ENCODE measurements around the gene ERAP2.
A peak's percentile ranks its signal among the peaks of the same experiment; 100 is the strongest.
"Not testable (repeated sequence)": the region's sequence is repeated elsewhere in the genome, so short reads cannot be mapped to it uniquely, and the experiment has no call there.

Gene ERAP2

DNA sequence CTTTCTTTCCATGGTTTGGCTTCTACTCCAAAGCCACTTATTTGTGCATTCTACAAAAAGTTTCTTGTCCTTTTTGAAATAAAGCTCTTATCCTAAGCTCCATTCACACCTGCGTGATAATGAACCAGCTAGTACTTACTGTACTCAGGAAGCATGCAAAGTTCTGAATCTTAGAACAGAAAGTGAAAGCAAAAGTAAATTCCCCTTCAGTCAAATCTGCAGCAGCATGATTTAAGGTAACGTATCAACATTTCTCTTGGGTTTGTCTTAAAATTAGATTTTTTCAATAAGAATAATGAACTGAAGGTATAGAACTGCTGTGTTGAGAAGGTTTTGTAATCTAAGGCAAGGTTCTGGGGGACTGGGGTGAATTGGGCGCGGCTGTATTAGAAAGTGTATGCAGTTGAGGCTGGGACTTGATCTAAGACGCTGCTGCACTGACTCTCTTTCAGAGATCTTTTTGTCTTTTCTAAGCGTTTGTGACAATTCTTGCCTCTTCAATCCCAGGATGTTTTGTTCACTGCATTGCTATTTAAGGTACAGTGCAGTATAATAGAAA is at the start of gene ERAP2:
Gene ERAP2, plus strand, starts transcription at position 209 of the 559 bp plus-strand sequence. CDS start 3,186 bp downstream, outside the sequence.
- DNase-seq (ENCODE audit: low spot score) = no peak

DNA sequence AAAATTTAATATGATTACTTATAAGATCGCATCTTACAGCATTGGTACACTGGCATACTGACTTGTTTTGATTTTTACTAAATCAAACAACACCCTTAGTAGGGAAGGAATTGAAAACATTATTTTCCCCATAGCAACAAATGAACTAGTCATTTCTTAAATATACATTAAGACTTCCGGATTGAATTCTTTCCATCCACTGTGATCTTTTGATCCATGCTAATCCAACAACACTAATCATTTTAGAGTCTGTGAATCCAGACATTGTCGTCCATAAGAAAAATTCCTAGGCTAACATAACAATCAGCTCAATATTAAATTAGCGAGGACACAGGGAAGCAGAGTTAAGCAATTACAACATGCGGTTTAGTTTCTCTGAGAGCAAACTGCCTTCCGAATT is 47.0 kb upstream of the ERAP2 start:
- peak; percentile 60 for DNase-seq (ENCODE audit: low spot score)

DNA sequence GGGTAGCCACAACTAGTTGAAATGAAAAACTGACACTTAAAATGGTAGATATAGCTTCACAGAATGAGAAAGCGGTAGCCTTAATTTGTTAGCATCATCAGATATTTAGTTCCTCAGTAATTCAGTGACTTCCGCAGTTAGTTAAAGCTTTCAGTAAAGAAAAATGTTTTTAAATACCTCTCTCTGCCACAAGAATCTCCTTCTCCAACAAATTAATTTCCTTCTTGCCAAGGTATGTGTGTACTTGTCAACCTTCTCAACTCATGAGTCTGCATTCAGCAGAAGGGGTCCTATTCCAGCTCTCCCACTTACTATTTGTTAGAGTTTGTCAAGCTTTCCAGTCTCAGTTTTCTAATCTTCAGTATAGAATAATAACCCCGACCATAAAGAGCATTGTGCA is 42.3 kb upstream of the ERAP2 start:
- no peak for DNase-seq (ENCODE audit: low spot score)

DNA sequence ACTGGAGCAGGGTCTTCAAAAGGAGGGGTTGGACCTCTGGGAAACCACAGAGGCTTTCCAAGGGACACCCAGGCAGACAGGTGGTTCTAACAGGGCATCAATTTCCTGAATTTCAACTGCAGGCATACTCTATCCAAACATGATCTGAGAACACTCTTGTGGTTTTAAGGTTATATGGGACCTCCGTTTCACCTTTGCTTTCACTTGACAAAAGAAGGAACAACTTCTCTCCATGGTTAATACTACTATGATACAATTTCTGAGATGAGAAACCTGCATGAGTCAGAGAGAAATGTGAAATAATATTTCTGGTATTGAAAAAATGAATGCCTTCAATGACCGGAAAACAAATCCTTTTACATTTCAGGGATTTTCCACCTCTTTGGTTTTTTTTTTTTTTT is 40.5 kb upstream of the ERAP2 start:
- DNase-seq (ENCODE audit: low spot score) = no peak

DNA sequence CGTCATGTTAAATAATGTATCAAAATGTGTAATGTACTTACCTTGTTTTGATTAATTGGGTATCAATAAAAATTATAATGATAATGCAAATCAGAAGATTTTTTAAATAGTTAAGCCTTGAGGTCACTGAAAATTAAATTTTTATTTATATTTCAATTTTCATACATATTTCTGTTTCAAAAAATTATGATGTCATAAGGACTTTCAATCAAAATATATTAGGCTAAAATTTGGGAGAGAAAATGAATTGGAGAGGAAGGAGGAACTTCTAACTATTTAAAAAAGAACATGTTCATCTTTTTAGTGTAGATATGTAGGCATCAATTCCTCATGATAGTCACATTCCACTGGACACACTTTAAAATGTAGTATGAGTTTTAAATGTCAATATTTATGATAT is 39.5 kb upstream of the ERAP2 start:
- DNase-seq (ENCODE audit: low spot score) = no peak

GRCh38 chr5:96837303-96837702 is 39.0 kb upstream of the ERAP2 start:
- no peak for DNase-seq (ENCODE audit: low spot score)

DNA sequence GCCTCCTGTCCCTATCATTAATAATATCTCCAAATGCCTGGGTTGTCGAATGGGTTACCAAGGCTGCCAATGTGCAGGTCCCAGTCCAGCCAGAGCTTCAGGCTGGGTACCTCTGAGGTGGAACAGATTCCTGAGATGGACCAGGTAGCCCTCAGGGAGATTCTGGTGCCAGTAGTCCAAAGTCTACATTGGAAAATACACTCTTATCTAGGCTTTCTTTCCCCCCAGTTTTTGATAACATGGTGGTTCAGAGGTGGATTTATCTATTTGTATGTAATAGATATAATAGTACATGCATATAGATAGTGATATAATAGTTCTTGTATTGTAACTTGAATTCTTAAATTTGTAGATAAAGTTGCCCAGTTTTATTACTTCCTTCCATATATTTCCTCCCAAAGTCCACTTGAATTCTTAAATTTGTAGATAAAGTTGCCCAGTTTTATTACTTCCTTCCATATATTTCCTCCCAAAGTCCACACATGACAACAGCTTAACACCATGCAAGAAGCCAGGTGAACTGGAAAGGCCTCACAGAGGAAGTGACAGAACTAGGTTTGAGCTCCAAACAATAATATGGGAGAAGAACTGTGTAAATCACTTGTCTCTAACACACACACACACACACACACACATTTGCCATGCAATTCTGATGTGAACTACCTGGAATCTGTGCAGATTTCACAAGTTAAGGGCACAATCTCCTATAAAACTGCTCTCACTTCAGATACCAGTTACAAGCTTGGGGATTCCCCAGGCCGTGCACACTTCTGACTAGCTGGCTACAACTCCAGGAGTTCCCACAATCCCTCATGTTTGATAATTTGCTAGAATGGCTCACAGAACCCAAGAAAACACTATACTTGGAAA is 37.9 kb upstream of the ERAP2 start:
- no peak for DNase-seq (ENCODE audit: low spot score)

DNA sequence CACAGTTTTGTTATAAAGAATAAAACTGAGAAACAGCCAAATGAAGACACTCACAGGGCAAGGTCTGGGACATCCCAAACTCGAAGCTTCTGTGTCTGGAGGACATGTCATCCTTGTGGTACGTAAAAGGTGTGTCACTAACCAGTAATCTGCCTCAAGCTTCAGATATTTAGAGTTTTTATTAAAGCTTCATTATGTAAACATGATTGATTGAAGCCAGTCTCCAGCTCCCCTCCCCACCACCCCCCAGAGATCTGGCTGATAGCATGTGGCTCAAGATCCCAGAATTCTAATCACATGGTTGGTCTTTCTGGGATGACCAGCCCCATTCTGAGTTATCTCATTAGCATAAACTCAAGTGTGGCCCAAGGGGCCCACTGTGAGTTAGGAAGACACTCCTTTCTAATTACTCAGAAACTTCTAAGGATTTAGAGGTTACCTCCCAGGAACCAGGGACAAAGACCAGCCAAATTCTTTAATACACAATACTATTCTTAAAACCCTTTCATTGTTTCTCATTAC is 37.2 kb upstream of the ERAP2 start:
- no peak for DNase-seq (ENCODE audit: low spot score)

DNA sequence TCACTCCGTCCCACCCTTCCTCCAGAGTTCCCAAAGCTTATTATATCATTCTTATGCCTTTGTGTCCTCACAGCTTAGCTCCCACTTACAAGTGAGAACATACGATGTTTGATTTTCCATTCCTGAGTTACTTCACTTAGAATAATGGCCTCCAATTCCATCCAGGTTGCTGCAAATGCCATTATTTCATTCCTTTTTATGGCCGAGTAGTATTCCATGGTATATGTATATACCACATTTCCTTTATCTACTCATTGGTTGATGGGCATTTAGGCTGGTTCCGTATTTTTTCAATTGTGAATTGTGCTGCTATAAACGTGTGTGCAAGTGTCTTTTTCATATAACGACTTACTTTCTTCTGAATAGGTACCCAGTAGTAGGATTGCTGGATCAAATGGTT is 34.4 kb upstream of the ERAP2 start:
- DNase-seq (ENCODE audit: low spot score) = not testable (repeated sequence)

- DNase-seq (ENCODE audit: low spot score) = no peak
Measured at GRCh38 chr5:96843140-96843539, 33.2 kb upstream of the ERAP2 start.

GRCh38 chr5:96844481-96844990 is 31.8 kb upstream of the ERAP2 start:
- peak; percentile 17 for DNase-seq (ENCODE audit: low spot score)

DNA sequence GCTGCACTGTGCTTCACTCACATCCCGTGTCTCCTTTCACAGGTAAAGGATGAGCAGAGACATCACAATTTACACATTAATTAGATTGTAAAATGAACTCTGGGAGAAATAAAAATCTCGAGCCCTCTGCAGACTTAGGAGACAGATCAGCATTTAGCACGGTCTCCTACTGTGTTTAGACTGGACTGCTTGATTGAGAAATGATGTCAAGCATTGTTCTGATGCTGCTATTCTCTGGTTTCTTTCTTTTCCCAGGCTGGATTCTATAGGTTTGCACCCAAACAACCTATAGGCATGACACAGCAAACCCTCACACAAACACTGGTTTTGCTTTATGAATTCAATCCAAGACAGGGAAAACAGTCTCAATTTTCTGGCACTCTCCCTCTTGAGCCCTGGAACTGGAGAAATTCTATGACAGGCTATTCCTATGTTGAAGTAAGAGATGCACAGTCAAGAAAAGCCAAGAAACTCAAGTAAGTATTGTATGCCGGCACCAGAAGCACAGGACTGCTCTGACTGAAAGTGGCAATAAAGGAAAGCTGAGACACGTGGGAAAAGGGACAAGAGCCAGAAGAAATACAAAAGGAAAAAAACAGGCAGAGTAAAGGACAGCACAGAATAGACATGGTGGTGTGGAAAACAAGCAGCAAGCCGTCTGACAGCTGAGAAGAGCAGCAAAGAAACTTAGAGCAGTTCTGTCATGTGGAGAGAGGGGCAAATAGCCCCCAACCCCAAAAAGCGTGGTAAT is 24.8 kb upstream of the ERAP2 start:
- DNase-seq (ENCODE audit: low spot score) = no peak

GRCh38 chr5:96852759-96853158 is 23.5 kb upstream of the ERAP2 start:
- no peak for DNase-seq (ENCODE audit: low spot score)

DNA sequence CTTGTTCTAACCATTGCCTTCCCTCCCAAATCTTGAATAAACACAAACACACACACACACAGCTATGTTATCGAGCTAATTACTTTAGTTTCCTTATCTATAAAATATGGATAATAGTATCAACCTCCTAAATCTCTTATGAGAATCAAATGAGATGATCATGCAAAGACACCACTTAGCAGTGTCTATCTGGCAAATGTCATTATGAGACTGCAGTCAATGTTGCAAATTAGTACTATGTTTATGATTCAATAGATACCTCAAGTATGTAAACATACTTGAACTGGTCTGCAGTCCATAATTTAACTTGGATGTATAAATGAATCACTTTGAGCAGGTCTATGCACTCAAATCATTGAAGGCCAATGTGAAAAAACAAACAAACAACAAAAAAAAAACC is 22.2 kb upstream of the ERAP2 start:
- no peak for DNase-seq (ENCODE audit: low spot score)

- peak; percentile 48 for DNase-seq (ENCODE audit: low spot score)
Measured at GRCh38 chr5:96855031-96855872, 21.0 kb upstream of the ERAP2 start.

DNA sequence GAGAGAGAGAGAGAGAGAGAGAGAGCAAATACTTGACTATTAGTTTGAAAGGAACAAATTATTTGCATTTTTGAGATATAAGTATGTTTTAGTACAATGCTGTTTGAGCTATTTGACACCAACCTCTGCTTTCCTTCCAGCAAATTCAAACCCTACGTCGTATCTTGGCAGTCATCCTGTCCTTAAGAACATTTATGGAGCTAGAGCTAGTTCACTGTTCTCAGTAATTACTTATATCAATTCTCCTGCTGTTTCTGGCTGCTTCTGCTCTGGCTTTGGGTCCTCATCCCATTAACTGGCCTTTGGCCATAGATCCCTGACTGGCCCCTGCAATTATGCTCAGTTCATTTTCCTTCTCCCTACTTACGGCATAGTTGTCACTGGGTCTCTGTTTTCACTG is 19.9 kb upstream of the ERAP2 start:
- DNase-seq (ENCODE audit: low spot score) = no peak

GRCh38 chr5:96857454-96857853 is 18.8 kb upstream of the ERAP2 start:
- DNase-seq (ENCODE audit: low spot score) = no peak

- no peak for DNase-seq (ENCODE audit: low spot score)
Measured at GRCh38 chr5:96857924-96858323, 18.4 kb upstream of the ERAP2 start.

DNA sequence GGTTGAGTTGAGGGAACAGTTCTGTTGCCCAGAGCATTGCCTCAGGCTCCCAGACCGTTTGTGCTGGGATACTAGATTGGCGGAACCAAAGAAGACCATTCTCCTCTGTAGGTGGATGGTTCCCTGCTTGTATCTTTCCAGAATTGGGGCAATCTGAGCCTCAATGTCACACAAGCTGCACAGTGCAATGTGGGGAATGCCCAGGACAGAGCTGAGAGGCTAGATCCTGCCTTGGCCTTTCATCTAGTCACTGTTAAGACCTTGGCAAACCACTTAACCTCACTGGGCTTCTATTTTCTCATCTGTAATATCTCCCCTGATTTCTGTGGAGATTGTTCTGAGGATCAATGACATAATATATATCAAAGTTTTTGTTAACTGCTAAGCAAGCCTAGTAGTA is 16.9 kb upstream of the ERAP2 start:
- no peak for DNase-seq (ENCODE audit: low spot score)

GRCh38 chr5:96861076-96861475 is 15.2 kb upstream of the ERAP2 start:
- DNase-seq (ENCODE audit: low spot score) = no peak

GRCh38 chr5:96863114-96863513 is 13.2 kb upstream of the ERAP2 start:
- no peak for DNase-seq (ENCODE audit: low spot score)
